HG02571 (cell line): ENCODE data around the gene KRTAP10-10.
"Not testable (repeated sequence)": the region's sequence is repeated elsewhere in the genome, so short reads cannot be mapped to it uniquely, and the experiment has no call there.

Experiments used
- ATAC-seq: cut with Tn5 transposase; IDR thresholded peaks from one replicate; pipeline ENCODE4 v1.9.1; 2021; ENCODE audit warnings: mild to moderate bottlenecking, moderate library complexity; ENCODE audit not compliant: unreplicated experiment

KRTAP10-10 gene

DNA sequence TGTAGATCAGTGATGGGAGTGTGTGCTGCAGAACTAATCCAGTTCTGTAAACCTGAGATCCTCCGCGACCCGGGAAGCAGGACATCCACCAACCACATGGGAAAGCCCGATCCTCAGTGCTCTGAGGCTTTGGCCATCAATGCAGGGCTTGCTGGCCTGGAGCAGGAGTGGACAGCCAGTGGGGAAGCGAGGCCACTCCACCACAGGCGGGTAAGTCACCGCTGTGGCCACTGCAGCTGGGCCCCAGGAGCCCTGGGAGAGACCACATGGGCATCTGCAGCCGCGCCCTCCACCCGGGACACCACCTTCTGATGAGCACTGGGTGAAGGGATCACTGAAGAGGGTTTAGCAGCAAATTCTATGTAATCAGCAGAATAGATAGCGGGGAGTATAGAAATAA is 44.0 kb downstream of the KRTAP10-10 start:
- ATAC-seq, result no peak

DNA sequence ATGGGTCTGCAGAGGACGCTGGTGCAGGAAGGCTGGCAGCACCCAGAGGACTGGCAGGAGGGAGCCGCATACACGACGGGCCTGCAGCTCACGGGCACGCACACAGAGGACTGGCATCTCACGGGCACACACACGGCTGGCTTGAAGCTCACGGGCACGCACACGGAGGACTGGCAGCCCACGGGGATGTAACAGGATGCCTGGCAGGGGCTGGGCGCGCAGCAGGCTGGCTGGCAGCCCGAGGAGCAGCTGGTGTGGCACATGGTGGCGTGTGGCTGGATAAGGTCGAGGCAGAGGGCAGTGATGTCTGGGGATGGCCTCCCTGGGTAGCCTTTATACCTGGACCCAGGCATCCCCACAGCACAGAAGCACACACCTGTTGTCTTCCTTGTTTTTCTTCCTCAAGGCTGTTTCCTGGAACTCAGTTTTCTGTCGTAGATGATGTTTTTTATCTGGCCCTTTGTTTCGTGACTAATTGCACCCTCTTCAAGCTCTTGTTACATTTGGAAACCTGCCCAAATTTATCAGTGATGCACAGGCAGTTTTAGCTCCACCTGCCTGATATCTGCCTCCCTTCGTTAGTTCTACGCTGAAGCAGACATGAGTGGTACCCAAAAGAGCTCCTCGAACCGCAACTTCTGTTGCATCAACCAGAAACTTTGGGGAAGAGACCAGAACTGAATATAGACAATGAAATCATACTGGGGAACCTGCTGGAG is 44.9 kb downstream of the KRTAP10-10 start, which contains the start of gene KRTAP12-1:
Gene KRTAP12-1 (minus strand): TSS at position 303 of the 719 bp plus-strand sequence. CDS start 40 bp downstream, at position 263.
- ATAC-seq, result no peak

DNA sequence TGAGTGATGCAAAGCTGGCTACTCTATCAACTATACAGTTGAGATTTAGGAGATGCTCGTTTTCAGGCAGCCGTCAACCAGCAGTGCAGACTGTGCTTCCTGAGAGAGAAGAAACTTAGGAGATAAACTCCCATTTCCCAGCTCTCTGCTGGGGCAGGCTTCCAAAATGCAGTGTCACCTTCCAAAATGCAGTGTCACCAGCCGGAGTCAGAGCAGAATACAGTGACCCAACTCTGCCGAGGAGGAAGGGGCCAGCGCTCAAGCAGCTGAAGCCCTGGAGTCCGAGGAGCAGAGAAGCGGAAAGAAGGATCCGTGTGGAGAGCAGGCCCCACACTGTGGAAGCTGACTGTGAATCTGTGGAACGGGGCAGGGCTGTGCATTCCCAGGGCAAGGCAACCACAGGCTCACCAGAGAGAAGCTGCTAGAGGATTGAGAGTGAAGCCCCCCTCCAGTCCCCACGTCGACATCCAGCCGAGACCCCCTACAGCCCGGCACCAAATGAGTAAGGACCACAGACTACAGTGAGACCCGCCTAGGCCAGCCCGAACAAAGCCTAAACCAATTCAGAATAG is 45.5 kb downstream of the KRTAP10-10 start:
- ATAC-seq, result no peak

DNA sequence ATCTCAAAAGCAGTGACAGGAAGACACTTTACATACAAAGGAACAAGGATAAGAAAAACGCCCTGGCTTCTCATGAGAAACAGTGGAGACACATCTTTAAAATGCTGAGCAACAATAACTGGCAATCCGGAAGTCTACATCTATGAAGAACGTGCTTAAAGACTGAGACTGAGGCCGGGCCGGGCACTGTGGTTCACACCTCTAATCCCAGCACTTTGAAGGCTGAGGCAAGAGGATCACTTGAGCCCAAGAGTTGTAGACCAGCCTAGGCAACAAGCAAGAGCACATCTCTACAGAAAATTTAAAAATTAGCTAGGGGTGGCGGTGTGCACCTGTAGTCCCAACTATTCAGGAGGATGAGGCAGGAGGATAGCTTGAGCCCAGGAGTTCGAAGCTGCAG is 46.9 kb downstream of the KRTAP10-10 start:
- no peak for ATAC-seq

DNA sequence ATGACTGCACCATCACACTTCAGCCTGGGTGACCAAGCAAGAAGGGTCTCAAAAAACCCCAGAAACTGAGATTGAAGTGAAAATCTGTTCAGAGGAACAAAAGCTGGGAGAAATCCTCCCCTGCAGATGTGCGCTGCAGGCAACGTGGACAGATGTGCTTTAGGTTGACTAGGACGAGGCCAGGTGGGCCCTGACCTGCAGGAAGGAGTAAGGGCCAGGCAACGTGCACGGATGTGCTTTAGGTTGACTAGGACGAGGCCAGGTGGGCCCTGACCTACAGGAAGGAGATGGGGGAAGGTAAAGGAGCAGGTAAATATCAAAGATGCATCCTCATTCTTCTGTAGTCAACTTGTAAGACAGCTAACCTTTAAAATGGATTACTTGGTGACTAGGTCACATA is 47.3 kb downstream of the KRTAP10-10 start:
- ATAC-seq, result no peak

DNA sequence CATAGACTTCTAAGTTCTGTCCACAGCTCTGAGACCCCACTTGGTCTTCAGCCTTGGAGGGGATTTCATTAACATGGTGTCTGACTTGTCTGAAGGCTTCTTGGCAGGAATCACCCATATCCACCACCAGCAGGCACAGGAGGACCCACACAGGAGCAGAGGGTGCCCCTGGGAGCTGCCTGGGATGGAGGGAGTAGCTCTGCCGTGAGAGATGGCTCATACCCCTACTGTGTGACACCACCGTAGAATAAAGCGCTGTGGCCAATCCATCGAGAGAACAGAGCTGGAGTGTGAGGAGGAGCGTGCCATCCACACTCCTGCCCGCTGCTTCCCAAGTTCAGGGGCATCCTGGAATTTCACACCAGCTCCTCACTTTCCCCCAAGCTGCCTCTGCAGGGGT is 47.9 kb downstream of the KRTAP10-10 start:
- ATAC-seq, result not testable (repeated sequence)

DNA sequence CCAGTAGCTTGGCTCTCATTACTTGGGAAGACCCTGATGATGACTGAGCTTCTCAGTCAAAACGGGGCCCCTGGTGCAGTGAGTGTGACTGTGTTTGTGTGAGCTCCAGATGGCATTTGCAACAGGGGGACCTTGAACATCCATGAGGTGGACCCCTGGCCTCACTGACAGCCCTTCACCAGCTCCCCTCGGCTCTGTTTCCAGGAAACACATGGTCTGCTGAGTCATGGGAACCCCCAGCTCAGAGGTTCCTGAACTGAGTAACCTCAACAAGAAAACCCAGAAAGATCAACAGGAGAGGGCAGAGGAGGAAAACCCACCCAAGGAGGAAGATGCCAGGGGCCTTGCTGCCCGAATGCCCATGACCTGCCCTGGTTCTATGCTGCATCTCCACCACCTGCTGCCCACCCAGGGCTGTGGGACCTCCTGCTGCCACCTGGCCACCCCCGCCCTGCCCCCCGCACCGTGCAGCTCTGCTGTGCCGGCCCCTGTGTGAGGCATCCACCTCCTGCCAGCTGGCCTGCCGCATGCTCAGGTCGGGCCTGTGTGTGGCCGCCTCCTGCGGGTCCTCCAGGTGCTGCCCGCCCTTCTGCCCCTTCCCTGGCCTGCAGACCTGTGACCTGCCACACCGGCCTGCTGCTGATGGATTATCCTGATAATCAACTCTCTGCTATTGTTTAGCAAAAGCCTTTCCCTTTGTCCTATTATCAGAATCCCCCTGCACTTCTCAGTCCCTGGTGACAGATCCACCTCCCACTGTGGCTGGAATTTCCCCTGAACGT is 49.0 kb downstream of the KRTAP10-10 start:
- ATAC-seq, result no peak

DNA sequence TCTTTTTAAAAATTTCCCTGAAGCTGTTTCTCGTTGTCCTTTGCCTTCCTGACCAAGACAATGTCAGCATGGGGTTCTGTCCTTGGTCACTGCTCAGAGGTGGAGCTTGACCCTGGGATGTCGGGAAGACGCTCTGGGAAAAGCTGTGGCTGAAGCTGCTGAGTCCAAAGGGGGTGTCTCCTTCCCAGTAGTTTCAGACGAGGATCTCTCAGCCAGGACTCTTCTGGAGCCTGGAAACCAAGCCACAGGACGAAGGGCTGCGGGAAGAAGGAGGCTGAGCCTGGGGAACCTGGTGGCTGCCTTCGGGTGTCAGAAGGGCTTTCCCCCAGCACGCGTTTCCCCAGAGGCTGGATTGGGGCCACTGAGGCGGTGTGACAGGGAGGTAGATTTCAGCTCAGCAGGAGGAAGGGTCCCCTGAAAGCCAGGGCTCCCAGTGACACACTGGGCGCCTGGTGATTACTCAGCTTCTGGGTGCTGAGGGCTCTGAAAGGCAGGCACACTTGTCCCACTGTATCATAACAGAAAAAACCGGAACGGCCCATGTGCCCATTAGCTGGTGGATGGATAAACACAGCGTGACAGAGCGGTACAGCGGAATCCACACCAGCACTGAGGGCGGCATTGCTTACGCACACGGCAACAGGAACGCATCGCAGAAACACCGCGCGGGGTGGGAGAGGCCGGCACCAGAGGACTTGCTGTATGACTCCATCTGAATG is 49.8 kb downstream of the KRTAP10-10 start:
- no peak for ATAC-seq

DNA sequence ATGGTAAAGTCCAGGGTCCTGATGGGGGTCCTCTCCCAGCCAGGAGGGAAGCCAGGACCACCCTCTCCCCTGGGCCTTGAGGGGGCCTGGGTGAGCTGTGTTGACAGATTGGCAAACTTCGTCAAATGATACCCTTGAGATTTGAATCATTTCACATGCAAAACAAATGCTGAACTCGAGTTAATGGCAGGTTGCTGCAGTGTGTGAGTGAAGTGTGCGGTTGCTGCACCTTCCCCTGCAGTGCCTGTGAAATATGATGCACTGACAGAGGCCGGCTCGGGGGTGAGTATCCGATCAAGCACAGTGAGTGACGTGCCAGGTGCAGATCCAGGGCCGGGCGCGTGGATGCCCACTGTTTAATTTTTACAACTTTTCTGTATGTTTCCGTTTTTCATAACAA is 50.5 kb downstream of the KRTAP10-10 start:
- no peak for ATAC-seq
